Stimulated activated naive CD8-positive, alpha-beta T cell treated with anti-CD3 and anti-CD28 coated beads, Interleukin-15, Interleukin-2, amounts not matched to agents 100 U/mL and 50 U/mL, for 24 hours (primary cell): Measurements from ENCODE around the gene CYRIA.

Experiments used
- ATAC-seq: fragments of 150-1000 bp; cut with Tn5 transposase; one replicate; pipeline ENCODE4 v1.10.0; 2021
- DNase-seq: peaks from one replicate; pipeline ENCODE4 v3.0.0; 2021

The CYRIA gene

DNA sequence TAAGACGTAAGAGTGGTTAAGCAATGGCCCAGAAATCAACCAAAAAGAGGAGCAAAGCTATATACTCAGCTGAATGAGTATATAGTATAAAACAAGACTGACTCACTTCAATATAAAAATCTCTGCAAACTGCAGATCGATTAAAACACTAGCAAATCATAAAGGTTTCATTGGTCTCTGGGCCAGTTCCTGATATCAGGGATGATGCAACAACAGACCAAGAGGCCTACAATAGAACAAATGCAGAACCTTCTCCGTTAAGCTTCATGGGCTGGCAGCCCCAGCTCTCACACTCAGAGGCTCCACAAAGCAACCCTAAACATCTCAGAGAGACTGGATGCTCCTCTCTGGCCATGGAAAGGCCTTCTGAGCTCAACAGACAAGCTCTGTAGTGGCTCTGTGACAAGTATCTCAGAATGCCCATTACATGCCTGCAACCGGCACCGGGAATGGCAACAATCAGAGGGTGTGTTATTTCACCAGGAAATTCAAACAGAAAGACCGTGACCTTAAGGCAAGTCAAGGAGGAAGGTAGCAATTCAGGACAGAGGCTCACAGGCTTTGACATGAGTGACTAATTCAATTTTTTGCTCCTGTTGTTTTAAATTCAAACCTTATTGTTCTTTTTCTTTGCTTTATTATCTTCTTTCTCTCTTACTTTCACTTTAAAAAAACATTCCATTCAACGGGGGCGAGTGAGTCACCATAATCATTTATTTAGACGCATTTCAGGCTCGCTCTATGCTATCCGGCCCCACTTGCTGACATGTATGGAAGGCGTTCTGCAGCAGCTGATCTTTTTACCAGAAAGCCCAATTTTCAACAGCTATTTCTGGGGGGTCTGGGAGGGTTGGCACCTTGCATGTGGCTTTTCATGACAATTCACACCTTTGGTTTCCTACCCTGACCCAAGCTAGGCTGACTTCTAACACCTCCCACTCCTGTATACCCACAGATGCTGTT lies 15.1 kb downstream of the CYRIA start:
- ATAC-seq: no peak
- DNase-seq: no peak

DNA sequence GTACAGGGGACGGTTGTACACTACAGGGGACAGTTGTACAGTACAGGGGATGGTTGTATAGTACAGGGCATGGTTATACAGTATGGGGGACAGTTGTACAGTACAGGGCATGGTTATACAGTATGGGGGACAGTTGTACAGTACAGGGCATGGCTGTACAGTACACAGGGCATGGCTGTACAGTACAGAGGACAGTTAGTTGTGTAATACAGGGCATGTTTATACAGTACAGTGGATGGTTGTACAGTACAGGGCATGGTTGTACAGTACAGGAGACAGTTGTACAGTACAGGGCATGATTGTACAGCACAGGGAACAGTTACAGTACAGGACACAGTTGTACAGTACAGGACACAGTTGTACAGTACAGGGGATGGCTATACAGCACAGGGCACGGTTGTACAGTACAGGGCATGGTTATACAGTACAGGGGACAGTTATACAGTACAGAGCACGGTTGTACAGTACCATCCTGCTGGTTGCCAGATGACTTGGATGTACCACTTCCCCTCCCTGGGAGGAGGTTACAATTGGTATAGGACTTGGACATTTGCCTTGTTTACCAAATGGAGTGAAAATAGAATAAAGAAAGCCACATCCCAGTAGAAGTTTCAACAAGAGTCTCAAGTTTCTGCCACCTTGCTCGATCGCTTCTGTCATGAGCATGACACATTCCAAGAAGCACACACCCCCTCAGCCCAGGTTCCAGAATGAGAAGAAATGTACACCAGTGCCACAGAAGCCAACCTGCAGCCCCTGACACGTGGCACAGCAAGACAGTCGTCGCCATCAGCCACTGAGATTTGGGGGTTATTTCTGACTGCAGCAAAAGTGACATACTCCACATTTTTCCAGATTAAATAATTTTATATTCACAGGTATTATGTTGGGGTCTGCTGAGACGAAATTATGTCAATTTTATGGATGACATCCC lies 16.0 kb downstream of the CYRIA start:
- ATAC-seq (peak; percentile 25), DNase-seq (no peak)

- no peak for DNase-seq
- ATAC-seq: no peak
Measured at GRCh38 chr2:16647992-16648617, 17.5 kb downstream of the CYRIA start.

DNA sequence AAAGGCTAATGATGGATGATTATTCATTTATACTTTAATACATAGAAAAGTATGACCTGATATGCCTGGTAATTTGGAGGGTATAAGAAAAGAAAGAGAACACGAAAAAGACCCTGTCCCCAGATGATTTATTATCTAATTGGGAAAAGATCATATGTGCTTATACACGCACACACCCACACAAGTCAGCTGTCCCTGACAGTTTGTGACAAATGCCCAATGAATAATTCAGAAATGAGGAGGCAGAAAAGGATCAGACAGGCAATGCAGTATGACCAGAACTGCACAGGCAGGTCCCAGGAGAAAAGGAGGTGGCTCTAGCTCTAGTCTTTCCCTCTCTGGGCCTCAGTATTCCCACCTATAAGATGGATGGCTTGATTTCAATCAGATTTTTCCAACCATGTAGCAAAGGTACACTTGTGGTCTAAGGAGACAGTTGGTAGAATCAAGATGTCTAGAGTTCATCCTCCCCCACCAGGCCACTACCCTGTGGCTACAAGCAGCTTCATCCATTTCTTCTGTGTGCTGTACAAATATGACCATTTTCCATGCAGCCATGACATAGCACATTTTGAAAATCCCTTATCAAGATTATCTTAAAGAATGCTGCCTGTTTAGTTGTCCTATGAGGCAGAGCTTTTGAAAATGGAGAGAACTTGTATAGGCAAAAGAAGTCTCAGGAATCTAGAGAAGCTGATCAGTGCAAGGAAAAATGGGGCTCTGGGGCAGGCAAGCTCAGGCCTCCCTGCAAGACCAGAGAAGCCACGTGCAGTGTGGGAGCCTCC lies 19.7 kb downstream of the CYRIA start:
- ATAC-seq (no peak), DNase-seq (no peak)

- DNase-seq (no peak), ATAC-seq (no peak)
Measured at GRCh38 chr2:16645088-16645487, 20.5 kb downstream of the CYRIA start.

DNA sequence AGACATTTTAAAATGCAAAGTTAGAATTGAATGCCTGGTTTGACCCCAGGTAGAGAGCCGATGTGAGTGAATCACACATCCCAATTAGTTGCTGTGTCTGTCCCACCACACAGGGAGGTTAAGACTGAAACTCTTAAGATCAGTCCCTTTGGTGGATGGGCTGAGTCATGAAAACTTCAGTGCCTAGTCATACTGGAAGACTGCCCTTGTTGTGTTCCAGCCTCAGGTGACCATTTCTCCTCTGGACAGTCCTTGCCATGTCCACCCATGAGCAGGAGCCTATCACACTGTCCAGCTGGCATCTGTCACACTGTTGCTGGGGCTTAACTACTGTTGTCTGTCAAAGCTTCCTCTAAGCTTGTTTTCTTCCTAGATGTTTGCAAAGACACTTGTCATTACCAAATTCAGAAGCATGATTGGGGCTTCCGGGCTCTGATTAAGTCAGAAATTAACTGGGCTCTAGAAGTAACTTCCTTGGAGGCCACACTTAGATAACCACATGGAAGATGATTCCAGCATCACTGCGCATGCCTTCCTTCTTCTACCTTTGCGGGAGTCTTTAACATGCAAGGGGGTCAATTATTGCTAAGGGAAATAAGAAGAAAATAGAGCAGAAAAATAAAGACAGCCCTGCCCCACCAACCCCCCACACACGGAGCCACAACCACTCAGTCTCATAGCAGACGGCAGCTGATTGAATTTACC lies 21.3 kb downstream of the CYRIA start:
- DNase-seq: no peak
- ATAC-seq: no peak

- no peak for DNase-seq
Measured at GRCh38 chr2:16643099-16643498, 22.5 kb downstream of the CYRIA start.

DNA sequence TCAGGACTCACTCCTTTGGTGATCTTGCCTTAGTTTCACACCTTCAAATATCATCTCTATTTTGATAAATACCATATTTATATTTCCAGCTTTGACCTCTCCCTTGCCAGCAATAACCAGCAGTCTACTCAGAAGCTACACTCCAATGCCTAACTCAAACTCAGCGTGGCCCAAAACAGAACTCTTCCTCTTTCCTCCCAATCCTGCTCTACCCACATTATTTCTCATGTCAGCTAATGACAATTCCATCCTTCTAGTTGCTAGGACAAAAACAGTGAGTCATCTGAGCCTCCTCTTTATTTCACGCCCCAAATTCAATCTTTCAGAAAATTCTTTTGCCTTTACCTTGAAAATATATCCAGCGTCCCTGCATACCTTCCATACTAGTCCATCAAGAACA lies 23.5 kb downstream of the CYRIA start:
- ATAC-seq (no peak), DNase-seq (no peak)

More at GRCh38 chr2:16643099-16643498, 22.5 kb downstream of the CYRIA start:
- no peak for ATAC-seq

- ATAC-seq: no peak
- DNase-seq: no peak
Measured at GRCh38 chr2:16641509-16641908, 24.1 kb downstream of the CYRIA start.

GRCh38 chr2:16640867-16641266 lies 24.8 kb downstream of the CYRIA start:
- no peak for ATAC-seq
- no peak for DNase-seq

DNA sequence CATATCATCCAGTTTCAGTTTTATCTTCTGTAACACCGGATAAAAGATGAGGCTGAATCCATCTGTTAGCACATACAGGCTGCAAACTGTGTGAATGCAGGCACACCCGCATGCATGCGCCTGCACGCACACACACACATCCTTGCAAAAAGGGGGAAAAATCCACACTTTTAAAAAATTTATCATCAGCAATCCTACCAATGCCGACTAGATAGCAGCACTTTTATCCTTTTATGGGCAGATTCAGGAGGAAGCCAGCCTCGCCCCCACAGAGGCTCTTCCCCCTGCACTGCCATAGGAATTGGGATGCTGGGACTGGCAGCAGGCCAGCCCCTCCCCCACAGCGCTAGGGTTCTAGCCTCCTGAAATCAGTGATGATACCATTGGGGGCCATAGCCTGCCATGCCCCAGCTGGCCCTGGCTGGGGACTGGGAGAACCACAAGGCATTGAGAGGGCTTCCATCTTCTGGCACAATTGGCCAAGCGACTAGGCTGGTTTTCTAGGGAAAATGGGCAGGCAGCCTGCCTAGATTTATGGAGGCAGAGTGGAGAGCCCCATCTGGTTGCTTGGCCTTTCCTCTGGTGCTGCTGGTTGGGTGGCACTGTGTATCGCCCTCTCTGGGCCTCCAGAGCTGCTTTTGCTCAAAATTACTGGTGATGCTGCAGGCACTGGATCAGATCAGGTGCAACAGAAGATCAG lies 25.5 kb downstream of the CYRIA start:
- DNase-seq (no peak), ATAC-seq (no peak)

DNA sequence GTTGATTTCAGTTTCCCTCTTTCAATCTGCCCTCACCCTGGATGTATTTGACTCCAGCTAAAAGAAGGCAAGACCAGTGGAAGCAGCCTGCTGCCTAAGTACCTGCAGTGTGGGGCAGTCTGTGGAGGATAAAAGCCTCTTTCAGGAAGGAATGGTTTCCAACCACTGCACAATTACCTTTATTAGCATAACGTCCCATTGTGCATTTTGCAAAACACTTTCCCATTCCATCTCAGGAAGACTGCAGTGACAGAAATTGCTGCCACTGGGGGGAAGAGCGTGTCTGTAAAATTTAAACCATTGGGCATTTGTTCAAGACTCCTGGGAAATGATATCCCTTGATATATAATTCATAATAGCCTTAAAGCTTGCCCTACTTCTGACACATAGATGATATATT lies 26.2 kb downstream of the CYRIA start:
- DNase-seq (no peak), ATAC-seq (no peak)

DNA sequence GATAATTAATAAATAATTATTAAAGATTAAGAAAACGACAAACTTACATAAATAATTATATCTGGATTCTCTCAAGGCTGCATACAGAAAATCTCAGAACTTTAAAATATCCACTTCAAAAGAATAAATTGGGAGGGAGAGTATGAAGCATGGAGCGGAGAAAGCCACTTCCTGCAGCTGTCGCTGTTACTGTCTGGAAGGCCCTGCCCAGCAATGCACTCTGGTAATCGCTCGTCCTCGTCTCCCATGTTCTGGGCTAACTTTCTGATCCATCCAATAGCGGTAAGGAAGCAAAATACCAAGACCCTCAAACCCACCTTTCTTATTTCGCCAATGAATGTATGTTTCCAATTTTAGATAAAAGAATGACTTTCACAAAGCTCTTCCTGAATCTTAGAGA lies 26.7 kb downstream of the CYRIA start:
- DNase-seq (no peak), ATAC-seq (no peak)

DNA sequence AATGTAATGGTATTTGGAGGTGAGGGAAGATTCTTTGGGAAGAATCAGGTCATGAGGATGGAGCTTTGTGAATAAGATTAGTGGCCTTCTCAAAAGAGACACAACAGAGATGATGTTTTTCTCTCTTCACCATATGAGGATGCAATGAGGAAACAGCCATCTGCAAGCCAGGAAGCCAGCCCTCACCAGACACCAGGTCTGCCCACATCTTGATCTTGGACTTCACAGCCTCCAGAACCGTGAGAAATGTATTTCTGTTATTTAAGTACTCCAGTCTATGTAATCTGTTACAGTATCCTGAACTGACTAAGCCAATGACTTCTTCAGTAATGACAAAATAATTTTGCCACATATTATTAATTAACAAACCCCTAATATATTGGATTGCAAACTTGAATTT lies 28.3 kb downstream of the CYRIA start:
- DNase-seq (no peak), ATAC-seq (no peak)

DNA sequence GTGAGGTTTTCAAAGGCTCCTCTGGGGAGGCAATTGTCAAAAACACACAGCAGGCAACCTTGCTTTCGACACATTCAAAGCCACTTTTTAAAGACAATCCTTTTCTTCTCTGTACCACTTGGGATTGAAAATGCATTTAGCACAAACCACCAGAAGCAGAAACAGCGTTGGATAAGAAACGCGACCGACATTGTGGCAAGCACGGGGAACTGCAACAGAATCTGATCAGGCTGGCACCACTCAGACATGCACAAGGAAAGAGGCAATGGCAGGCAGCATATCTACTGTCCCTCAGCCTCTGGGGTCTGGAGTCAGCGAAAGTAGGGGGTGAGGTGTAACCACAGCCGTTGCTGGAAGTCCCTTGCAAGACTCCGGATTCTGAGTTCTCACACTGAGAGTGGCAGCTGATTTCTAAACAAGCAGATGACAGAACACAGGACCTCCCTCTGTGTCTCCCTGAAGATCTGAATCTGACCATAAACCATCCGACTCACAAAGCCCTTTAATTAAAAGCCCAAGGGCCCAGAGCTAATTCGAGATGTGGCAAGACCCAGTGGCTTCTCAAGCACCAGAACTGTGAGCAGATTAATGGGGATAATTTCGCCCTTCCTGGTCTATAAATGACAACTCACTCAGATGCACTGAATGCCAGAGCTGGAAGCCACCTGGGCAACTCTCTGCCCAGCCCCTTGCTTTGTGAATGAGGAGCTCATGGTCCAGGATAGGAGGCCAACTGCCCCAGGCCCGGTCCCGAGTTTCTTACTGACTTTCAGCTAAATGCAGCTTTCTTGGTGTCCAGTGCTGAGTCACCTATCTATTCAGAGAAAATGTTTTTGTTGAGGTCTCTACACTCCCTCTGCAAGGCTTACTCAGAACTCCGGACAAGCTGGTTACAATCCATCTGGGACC lies 29.6 kb downstream of the CYRIA start:
- no peak for DNase-seq
- ATAC-seq: peak; percentile 9

- ATAC-seq (no peak), DNase-seq (no peak)
Measured at GRCh38 chr2:16633621-16634430, 31.8 kb downstream of the CYRIA start.

- DNase-seq (no peak), ATAC-seq (no peak)
Measured at GRCh38 chr2:16632598-16632997, 33.0 kb downstream of the CYRIA start.

- DNase-seq: no peak
- no peak for ATAC-seq
Measured at GRCh38 chr2:16630463-16630862, 35.2 kb downstream of the CYRIA start.
